ENCODE measurements around the gene GDPD4. TPM values are rescaled to one million over a fixed set of nuclear protein-coding genes. Genes with fewer than 3 reads are reported as not detected.

Gene GDPD4
- total RNA-seq, 1 donor from 2014 or later, result not detected

- Mint-ChIP-seq H3K36me3 (ENCODE audit: unreplicated experiment) (no peaks in the 10 kb centered on the region), H3K27ac (ENCODE audit: unreplicated experiment) (no peak overlapping the region), H3K9me3 (ENCODE audit: unreplicated experiment) (peaks cover 9% of the 10 kb centered on the region), H3K27me3 (ENCODE audit: unreplicated experiment) (peaks cover 6% of the 10 kb centered on the region), H3K4me3 (ENCODE audit: unreplicated experiment) (no peak overlapping the region), H3K4me1 (ENCODE audit: low read depth, unreplicated experiment) (peaks cover 7% of the 10 kb centered on the region)
- no peak for TF ChIP-seq CTCF (IDR thresholded peaks at IDR 0.05; ENCODE audit: partially characterized antibody, unreplicated experiment)
- no peak for DNase-seq
Observed at GRCh38 chr11:77178150-77178549, 123.3 kb downstream of the GDPD4 start.

- Mint-ChIP-seq H3K27me3 (ENCODE audit: unreplicated experiment) (peaks cover 6% of the 10 kb centered on the region), H3K9me3 (ENCODE audit: unreplicated experiment) (peaks cover 9% of the 10 kb centered on the region), H3K4me1 (ENCODE audit: low read depth, unreplicated experiment) (peaks cover 8% of the 10 kb centered on the region), H3K36me3 (ENCODE audit: unreplicated experiment) (no peaks in the 10 kb centered on the region), H3K27ac (ENCODE audit: unreplicated experiment) (no peak overlapping the region), H3K4me3 (ENCODE audit: unreplicated experiment) (no peak overlapping the region)
- no peak for TF ChIP-seq CTCF (IDR thresholded peaks at IDR 0.05; ENCODE audit: partially characterized antibody, unreplicated experiment)
- DNase-seq, result no peak
Observed at GRCh38 chr11:77176996-77177395, 124.5 kb downstream of the GDPD4 start.

- DNase-seq, result peak; percentile 40
- Mint-ChIP-seq H3K9me3 (ENCODE audit: unreplicated experiment) (peaks cover 9% of the 10 kb centered on the region), H3K27me3 (ENCODE audit: unreplicated experiment) (peaks cover 6% of the 10 kb centered on the region), H3K4me3 (ENCODE audit: unreplicated experiment) (no peak overlapping the region), H3K36me3 (ENCODE audit: unreplicated experiment) (no peaks in the 10 kb centered on the region), H3K27ac (ENCODE audit: unreplicated experiment) (no peak overlapping the region), H3K4me1 (ENCODE audit: low read depth, unreplicated experiment) (peaks cover 12% of the 10 kb centered on the region)
- TF ChIP-seq CTCF (IDR thresholded peaks at IDR 0.05; ENCODE audit: partially characterized antibody, unreplicated experiment), result no peak
Observed at GRCh38 chr11:77175869-77176539, 125.5 kb downstream of the GDPD4 start.

- Mint-ChIP-seq H3K27me3 (ENCODE audit: unreplicated experiment) (peaks cover 7% of the 10 kb centered on the region), H3K4me3 (ENCODE audit: unreplicated experiment) (no peak overlapping the region), H3K36me3 (ENCODE audit: unreplicated experiment) (no peaks in the 10 kb centered on the region), H3K27ac (ENCODE audit: unreplicated experiment) (no peak overlapping the region), H3K9me3 (ENCODE audit: unreplicated experiment) (peaks cover 9% of the 10 kb centered on the region), H3K4me1 (ENCODE audit: low read depth, unreplicated experiment) (peaks cover 18% of the 10 kb centered on the region)
- no peak for TF ChIP-seq CTCF (IDR thresholded peaks at IDR 0.05; ENCODE audit: partially characterized antibody, unreplicated experiment)
- no peak for DNase-seq
Observed at GRCh38 chr11:77175021-77175842, 126.3 kb downstream of the GDPD4 start.

- Mint-ChIP-seq H3K4me1 (ENCODE audit: low read depth, unreplicated experiment) (peaks cover 21% of the 10 kb centered on the region), H3K36me3 (ENCODE audit: unreplicated experiment) (no peaks in the 10 kb centered on the region), H3K4me3 (ENCODE audit: unreplicated experiment) (no peak overlapping the region), H3K27ac (ENCODE audit: unreplicated experiment) (no peak overlapping the region), H3K9me3 (ENCODE audit: unreplicated experiment) (peaks cover 9% of the 10 kb centered on the region), H3K27me3 (ENCODE audit: unreplicated experiment) (peaks cover 10% of the 10 kb centered on the region)
- TF ChIP-seq CTCF (IDR thresholded peaks at IDR 0.05; ENCODE audit: partially characterized antibody, unreplicated experiment), result no peak
- DNase-seq, result no peak
Observed at GRCh38 chr11:77174559-77174958, 126.9 kb downstream of the GDPD4 start.
